ENCODE measurements around the gene ZDHHC1.
A peak's percentile ranks its signal among the peaks of the same experiment; 100 is the strongest.

ZDHHC1 gene

GRCh38 chr16:67406111-67406971 lies 9.9 kb downstream of the ZDHHC1 start:
- DNase-seq: no peak

GRCh38 chr16:67405336-67405735 lies 10.9 kb downstream of the ZDHHC1 start:
- no peak for DNase-seq

GRCh38 chr16:67404740-67405226 lies 11.5 kb downstream of the ZDHHC1 start:
- DNase-seq: no peak

GRCh38 chr16:67403976-67404555 lies 12.2 kb downstream of the ZDHHC1 start:
- no peak for DNase-seq

- no peak for DNase-seq
Observed at GRCh38 chr16:67400901-67401300, 15.4 kb downstream of the ZDHHC1 start.

- no peak for DNase-seq
Observed at GRCh38 chr16:67399749-67400704, 16.2 kb downstream of the ZDHHC1 start.

DNA sequence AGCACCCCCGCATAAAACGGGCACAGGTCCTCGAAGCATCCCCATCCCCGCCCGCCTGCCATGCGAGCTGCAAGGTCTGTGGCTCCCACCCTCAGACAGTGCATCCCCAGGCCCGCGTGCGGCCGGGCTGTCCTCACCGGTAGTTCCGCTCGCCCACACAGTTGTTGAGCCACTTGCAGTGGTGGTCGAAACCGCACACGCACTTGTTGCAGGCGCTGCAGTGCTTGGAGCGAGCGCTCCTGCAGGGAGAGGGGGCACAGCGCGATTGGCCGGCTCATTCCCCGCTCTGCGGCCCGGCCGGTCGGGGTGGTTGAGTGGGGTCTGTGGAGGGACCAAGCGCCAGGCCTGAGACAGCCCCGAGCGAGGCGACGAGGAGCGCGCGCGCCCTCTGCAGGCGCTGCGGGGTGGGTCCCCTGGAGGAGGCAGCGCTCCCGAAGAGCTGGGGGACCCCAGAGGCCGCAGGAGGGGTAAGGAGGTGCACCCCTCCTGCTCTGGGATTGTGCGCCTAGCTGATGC lies 17.0 kb downstream of the ZDHHC1 start:
- peak; percentile 33 for DNase-seq

GRCh38 chr16:67398546-67399217 lies 17.6 kb downstream of the ZDHHC1 start:
- DNase-seq: no peak

DNA sequence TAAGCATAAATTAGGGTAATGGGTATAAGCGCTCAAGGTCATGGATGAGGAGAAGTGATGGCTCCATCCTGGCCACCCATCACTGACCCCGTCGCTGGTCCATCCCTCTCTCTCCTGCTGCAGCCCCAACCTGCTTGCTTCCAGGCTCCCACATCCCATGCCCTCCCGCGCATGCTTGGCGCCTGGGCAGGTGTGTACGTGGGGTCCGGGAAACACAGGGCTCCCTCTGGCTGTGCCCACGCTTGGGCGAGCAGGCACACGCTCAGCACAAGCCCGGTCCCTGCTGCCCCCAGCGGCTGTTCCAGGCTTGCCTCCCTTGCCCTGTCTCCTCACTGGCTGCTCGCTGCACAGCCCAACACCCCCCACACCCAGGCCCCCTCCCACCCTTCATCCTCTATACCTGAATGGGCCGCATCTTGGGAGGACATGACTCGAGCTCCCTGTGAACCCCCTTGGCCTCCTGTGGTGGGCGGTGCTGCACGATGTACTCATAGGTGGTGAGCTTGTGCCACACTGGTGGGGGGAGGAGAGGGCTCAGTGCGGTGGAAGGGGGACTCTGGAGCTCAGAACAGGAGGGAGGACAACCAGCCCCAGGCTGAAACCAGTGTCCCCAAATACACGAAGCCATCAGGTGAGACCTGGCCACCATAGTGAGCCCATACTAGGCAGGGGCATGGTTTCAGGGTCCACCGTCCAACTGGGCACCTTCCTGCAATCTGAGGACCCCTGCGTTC lies 18.3 kb downstream of the ZDHHC1 start:
- DNase-seq: no peak

DNA sequence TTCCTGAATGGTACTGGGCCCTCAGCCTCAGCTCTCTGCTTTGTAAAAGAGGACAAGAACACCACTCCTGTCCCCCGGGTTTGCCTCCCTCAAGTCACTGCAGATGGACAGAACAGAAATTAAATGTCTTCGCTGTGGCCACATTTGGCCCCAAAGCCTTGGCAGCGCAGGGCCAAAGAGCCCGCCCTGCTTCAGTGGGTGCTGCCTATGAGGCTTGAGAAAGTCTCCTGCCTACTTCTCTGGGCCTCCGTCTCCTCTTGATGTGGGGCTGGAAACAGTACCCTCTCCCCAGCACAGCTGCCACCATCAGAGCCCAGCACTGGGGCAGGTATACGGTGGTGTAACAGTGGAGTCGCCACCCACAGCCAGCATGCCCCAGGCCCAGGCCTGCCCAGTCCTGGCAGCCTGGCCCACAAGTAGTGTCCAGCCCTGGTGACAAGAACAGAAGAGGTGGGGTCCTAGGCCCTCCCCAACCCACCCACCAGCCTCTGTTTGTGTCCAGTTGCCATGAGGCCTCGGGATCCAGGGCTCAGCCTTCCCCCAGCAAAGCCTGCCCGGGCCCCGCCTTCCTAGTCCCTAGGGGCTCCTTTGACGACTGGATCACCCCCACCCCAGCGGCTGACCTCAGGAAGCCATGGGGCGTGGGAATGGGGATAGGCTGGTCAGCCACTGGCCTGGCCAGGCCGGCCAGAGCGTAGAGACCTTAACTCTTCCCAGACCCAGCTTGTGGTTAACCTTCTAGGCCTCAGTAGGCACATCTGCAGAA lies 19.1 kb downstream of the ZDHHC1 start:
- no peak for DNase-seq

DNA sequence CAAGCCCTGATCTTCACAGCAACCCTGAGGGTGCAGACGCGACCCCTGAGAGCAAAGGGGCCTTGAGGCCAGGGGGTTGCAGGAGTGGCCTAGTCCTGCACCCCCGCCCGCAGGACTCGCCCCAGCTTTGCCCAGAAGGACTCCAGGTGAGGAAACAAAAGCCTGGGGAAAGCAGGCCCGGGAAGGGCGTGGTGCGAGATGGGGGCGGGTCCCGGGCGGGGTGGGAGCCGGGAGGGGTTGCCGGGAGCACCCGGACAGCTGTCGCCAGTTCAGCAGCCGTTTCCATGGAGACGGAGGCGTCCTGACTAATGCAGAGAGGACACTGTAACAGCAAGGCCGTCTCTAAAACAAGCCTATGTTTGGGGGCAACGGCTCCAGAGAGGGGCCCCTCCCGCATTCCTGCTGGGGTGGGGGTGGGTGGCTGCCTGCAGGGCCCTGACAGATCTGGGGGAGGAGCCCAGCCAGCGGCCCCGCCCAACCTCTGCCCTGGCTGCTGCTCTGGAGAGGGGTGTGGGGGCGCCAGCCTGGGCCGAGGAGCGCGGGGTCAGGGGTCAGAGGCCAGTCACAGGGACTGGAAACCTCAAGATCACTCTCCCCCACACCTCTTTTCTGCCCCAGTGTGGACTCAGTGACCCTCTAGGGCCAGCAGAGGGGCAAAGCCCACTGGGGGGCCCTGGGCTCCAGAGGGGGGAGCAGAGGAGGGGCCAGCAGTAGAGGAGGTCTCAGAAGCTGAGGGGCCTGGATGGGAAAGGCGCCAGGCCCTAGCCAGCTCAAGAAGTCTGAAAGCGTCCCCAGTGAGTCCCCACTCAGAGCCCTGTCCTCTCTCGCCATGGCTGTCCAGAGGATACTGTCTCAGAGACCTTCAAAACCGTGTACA lies 19.9 kb downstream of the ZDHHC1 start:
- no peak for DNase-seq

- DNase-seq: no peak
Observed at GRCh38 chr16:67395458-67396158, 20.7 kb downstream of the ZDHHC1 start.

GRCh38 chr16:67395105-67395457 lies 21.2 kb downstream of the ZDHHC1 start:
- no peak for DNase-seq

GRCh38 chr16:67394155-67395104 lies 21.8 kb downstream of the ZDHHC1 start:
- DNase-seq: peak; percentile 16

- DNase-seq: no peak
Observed at GRCh38 chr16:67393788-67394154, 22.5 kb downstream of the ZDHHC1 start.

DNA sequence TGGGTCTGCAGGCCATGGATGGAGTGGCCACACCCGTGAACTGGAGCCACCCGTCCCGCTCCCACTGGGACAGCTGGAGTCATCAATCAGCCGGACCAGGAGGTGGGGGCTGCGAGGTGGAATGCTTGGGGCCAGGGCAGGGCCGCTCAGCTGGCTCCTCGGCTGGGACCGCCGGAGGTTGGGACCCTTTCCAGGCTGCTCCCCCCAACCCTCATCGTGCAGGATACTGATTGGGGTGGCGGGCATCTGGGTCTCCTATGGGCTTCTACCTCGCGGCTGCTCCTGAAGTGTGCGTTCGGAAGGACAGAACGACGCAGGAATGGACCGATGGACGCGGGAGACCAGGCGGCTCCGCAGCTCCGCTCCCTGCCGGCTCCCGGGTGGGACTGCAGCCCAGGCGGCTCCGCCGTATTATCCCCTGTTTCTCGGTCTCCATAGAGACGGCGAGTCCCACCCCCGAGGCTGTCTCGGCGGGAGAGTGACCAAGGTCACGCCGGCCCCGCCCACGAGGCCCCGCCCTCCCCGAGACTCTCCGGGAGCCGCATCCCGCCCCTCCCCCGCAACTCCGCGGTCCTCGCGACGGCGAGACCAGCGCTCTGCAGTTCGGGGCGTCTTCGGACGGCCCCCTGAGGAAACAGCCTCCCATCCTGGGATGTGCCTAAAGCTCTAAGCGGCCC lies 23.0 kb downstream of the ZDHHC1 start, which contains the start of gene TPPP3:
Gene TPPP3, minus strand, starts transcription at position 388 of the 677 bp plus-strand sequence. CDS start 2,387 bp downstream, outside the sequence.
- peak; percentile 64 for DNase-seq
